ENCODE measurements around the gene ARHGEF17. TPM values are rescaled to one million over a fixed set of nuclear protein-coding genes. Genes with fewer than 3 reads are reported as not detected.
A peak's percentile ranks its signal among the peaks of the same experiment; 100 is the strongest.

Gene ARHGEF17
- total RNA-seq, 2 donors from 2014 or later = 31.0 to 39.0 TPM

GRCh38 chr11:73406619-73407018, 98.5 kb downstream of the ARHGEF17 start:
- Histone ChIP-seq H3K9me3 (ENCODE audit: control insufficient read depth, low read length) (no peaks in the 10 kb centered on the region), H3K36me3 (ENCODE audit: control insufficient read depth, insufficient read depth, low read length) (peaks cover 22% of the 10 kb centered on the region), H3K27ac (ENCODE audit: low read depth, low read length) (no peak overlapping the region), H3K9ac (ENCODE audit: extremely low read depth, low read length, poor library complexity, severe bottlenecking) (no peak overlapping the region), H3K4me3 (ENCODE audit: low read length) (no peak overlapping the region), H3K4me1 (ENCODE audit: control insufficient read depth, insufficient read depth, low read length) (peaks cover 10% of the 10 kb centered on the region), H3K27me3 (ENCODE audit: control insufficient read depth, insufficient read depth, low read length, poor library complexity, severe bottlenecking) (no peaks in the 10 kb centered on the region)
- WGBS, 2 experiments (ENCODE audit: insufficient coverage in 1 of 2, insufficient read length in 1 of 2) = 88 to 96% methylated on average over 1 to 5 of the region's 5 CpGs
- peaks cover 1% of the 10 kb centered on the region for H3K4me1 Mint-ChIP-seq
- H3K4me3 Mint-ChIP-seq = no peak overlapping the region
- peaks cover 26% of the 10 kb centered on the region for H3K36me3 Mint-ChIP-seq (ENCODE audit: low read depth)
- TF ChIP-seq, protein P1, sequence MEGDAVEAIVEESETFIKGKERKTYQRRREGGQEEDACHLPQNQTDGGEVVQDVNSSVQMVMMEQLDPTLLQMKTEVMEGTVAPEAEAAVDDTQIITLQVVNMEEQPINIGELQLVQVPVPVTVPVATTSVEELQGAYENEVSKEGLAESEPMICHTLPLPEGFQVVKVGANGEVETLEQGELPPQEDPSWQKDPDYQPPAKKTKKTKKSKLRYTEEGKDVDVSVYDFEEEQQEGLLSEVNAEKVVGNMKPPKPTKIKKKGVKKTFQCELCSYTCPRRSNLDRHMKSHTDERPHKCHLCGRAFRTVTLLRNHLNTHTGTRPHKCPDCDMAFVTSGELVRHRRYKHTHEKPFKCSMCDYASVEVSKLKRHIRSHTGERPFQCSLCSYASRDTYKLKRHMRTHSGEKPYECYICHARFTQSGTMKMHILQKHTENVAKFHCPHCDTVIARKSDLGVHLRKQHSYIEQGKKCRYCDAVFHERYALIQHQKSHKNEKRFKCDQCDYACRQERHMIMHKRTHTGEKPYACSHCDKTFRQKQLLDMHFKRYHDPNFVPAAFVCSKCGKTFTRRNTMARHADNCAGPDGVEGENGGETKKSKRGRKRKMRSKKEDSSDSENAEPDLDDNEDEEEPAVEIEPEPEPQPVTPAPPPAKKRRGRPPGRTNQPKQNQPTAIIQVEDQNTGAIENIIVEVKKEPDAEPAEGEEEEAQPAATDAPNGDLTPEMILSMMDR (conservative IDR thresholded peaks at IDR 0.05) = no peak
- no peaks in the 10 kb centered on the region for H3K27me3 Mint-ChIP-seq (ENCODE audit: insufficient read depth)
- no peaks in the 10 kb centered on the region for H3K9me3 Mint-ChIP-seq
- DNase-seq = no peak
- H3K27ac Mint-ChIP-seq = peak overlapping the region; percentile 3

DNA sequence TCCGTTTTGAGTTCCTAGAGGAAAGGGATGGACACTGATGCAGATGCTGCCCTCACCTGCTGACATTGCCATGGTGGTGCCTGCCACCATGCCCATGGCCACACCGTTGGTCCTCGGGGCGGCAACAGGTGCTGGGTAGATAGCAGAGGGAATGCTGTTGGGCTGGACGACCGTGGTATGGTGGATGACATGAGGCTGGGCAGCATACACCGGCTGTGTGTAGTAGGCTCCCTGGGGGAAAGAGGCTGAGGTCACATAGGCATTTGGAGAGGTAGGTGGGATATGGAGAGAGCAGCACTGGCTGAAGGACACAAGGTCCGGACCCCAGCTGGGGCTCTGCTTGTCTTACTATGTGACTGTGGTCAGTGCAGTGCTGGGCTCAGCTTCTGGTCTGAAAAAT, 101.4 kb downstream of the ARHGEF17 start:
- Mint-ChIP-seq H3K4me3 (no peak overlapping the region), H3K27ac (no peak overlapping the region), H3K4me1 (peaks cover 11% of the 10 kb centered on the region), H3K36me3 (ENCODE audit: low read depth) (peaks cover 27% of the 10 kb centered on the region), H3K27me3 (ENCODE audit: insufficient read depth) (no peaks in the 10 kb centered on the region), H3K9me3 (no peaks in the 10 kb centered on the region)
- Histone ChIP-seq H3K9me3 (ENCODE audit: control insufficient read depth, low read length) (no peaks in the 10 kb centered on the region), H3K36me3 (ENCODE audit: control insufficient read depth, insufficient read depth, low read length) (peaks cover 17% of the 10 kb centered on the region), H3K27me3 (ENCODE audit: control insufficient read depth, insufficient read depth, low read length, poor library complexity, severe bottlenecking) (no peaks in the 10 kb centered on the region), H3K4me1 (ENCODE audit: control insufficient read depth, insufficient read depth, low read length) (no peaks in the 10 kb centered on the region), H3K9ac (ENCODE audit: extremely low read depth, low read length, poor library complexity, severe bottlenecking) (no peak overlapping the region), H3K27ac (ENCODE audit: low read depth, low read length) (no peak overlapping the region), H3K4me3 (ENCODE audit: low read length) (no peak overlapping the region)
- WGBS, 2 experiments (ENCODE audit: insufficient coverage in 1 of 2, insufficient read length in 1 of 2) = 96 to 98% methylated on average over 4 to 8 of the region's 8 CpGs
- no peak for DNase-seq
- TF ChIP-seq, protein P1 (conservative IDR thresholded peaks at IDR 0.05) = no peak

DNA sequence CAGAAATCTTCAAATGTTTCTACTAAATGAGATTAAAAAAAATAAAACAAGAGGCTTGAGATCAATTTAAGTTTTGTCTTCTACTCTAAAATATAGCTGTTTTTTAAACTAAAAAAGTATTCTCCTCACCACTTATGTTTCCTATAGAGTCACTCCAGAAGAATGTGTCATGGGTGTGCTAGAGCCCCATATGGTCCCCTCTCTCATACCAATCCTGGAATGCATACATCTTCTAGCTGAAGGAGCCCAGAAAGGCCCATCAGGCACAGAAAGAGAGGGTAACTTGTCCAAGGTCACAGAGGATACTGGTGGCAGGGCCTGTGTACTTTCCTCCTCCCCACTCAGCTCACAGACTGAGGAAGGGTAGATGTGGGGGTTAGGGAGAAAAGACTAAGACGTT, 102.6 kb downstream of the ARHGEF17 start:
- Mint-ChIP-seq H3K36me3 (ENCODE audit: low read depth) (peaks cover 27% of the 10 kb centered on the region), H3K27ac (no peak overlapping the region), H3K9me3 (no peaks in the 10 kb centered on the region), H3K4me1 (peaks cover 15% of the 10 kb centered on the region), H3K27me3 (ENCODE audit: insufficient read depth) (no peaks in the 10 kb centered on the region), H3K4me3 (no peak overlapping the region)
- no peak for DNase-seq
- TF ChIP-seq, protein P1 (conservative IDR thresholded peaks at IDR 0.05) = no peak
- Histone ChIP-seq H3K9me3 (ENCODE audit: control insufficient read depth, low read length) (no peaks in the 10 kb centered on the region), H3K27ac (ENCODE audit: low read depth, low read length) (no peak overlapping the region), H3K27me3 (ENCODE audit: control insufficient read depth, insufficient read depth, low read length, poor library complexity, severe bottlenecking) (no peaks in the 10 kb centered on the region), H3K9ac (ENCODE audit: extremely low read depth, low read length, poor library complexity, severe bottlenecking) (no peak overlapping the region), H3K4me3 (ENCODE audit: low read length) (no peak overlapping the region), H3K4me1 (ENCODE audit: control insufficient read depth, insufficient read depth, low read length) (peaks cover 5% of the 10 kb centered on the region), H3K36me3 (ENCODE audit: control insufficient read depth, insufficient read depth, low read length) (peaks cover 17% of the 10 kb centered on the region)
- 78% methylated on average over 1 of the region's 1 CpG; no CpG with 5 or more reads in 1 of the 2 experiments for WGBS, 2 experiments (ENCODE audit: insufficient coverage in 1 of 2, insufficient read length in 1 of 2)
